ENCODE results near the gene PPAT.

DNA sequence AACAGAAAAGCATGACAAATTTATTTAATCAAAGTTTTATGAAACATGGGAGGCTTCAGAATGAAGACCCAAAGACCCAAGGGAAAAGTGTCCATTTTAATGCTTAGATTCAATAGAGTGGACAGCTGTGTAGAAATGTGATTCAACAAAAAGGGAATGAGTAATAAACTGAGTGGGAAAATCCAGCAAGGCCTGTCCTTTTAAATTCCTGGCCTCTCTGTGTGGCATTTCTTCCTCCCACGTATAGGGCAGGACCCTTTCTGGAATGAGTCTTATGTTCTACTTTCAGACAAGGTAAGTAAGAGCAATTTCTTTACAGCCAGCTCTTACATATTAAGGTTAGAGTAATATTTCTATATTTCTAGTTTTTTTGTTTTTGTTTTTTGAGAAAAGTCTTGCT lies 62.6 kb downstream of the PPAT start:
- no peak for TF ChIP-seq ZNF274 (IDR thresholded peaks at IDR 0.05; ENCODE audit: low read depth, low read length)
- TF ChIP-seq SUZ12 (IDR thresholded peaks at IDR 0.05; ENCODE audit: extremely low read depth, insufficient read depth, insufficient read length): no peak

Measured in NT2/D1 (cell line).